Fibroblast of the aortic adventitia (primary cell): ENCODE measurements around the gene MED27. TPM values are rescaled to one million over a fixed set of nuclear protein-coding genes. Genes with fewer than 3 reads are reported as not detected.

Experiments
- DNase-seq: peaks from one replicate; pipeline ENCODE4 v3.0.0-alpha.2; 2010; ENCODE audit warnings: low read depth
- H3K4me3 ChIP-seq: 2 replicates; pipeline ENCODE4 v1.5.1; 2011; ENCODE audit warnings: low read depth, mild to moderate bottlenecking, control low read depth, low read length, moderate library complexity
- total RNA-seq: library from RNA; depleted of rRNA; stranded (reverse); fragments of >200 nt; gene quantifications from 2 replicates; pipeline ENCODE4 v1.2.3, GENCODE V29; 2012; ENCODE audit warnings: low replicate concordance
- TF ChIP-seq, protein P1 (sequence below): IDR thresholded peaks from 2 replicates; pipeline ENCODE4 v1.5.1; 2011; ENCODE audit warnings: mild to moderate bottlenecking, low read length, control low read depth, inconsistent platforms; ENCODE audit not compliant: insufficient read depth

Gene MED27
- total RNA-seq, 1 donor = 29.4 TPM

DNA sequence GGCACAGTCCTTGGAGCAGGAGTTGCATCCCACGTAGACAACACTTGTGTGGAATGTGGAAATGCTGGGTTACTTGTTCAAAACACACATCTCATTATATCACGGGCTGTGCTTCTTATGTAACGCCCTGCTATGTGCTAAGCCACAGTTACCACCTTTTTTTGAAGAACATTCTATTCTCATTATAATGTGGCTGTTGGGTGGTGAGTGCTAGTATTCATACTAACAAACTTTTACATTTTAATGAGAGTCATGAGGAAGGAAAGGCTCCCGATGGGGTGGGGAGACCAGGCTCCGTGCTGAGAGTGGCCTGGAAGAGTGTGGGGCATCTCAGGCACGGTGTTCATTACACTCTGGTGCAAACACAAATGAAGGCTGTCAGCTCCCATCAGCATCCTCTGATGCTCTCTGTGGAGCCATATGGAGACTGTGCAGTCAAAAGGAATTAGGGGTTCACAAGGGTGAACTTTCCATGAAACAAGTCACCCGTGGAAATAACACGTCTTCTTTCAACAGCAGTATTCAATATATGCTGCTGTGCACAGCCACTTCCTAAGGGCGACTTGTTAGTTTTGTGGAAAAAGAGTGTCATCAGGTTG, 186.7 kb downstream of the MED27 start:
- TF ChIP-seq, protein P1, sequence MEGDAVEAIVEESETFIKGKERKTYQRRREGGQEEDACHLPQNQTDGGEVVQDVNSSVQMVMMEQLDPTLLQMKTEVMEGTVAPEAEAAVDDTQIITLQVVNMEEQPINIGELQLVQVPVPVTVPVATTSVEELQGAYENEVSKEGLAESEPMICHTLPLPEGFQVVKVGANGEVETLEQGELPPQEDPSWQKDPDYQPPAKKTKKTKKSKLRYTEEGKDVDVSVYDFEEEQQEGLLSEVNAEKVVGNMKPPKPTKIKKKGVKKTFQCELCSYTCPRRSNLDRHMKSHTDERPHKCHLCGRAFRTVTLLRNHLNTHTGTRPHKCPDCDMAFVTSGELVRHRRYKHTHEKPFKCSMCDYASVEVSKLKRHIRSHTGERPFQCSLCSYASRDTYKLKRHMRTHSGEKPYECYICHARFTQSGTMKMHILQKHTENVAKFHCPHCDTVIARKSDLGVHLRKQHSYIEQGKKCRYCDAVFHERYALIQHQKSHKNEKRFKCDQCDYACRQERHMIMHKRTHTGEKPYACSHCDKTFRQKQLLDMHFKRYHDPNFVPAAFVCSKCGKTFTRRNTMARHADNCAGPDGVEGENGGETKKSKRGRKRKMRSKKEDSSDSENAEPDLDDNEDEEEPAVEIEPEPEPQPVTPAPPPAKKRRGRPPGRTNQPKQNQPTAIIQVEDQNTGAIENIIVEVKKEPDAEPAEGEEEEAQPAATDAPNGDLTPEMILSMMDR = no peak
- DNase-seq = no peak
- H3K4me3 ChIP-seq = no peak overlapping the region

DNA sequence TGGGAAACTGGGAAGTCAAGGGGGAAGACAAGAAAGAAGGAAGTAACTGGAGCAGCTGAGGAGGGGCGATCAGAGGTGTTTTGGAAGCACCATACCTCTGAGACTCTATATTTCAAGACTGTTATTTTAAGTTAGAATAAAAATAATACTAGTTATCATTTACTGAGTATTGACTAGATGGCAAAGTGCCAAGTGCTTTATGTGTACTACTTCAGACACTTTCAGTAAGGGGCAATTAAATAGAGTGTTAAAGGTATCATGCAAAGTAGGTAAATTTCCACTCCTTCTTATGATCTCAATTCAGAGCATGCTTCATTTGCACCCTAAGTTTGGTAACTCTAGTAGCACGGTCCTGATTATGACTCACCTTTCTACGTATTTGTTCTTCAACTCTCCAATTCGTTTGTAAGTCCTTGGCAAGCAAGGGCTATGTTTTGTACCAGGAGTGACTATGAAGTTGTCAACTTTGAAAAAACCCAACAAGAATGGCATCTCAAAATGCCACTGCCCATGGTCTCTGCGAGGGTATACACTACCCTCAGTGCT, 187.4 kb downstream of the MED27 start:
- TF ChIP-seq, protein P1 = no peak
- no peak overlapping the region for H3K4me3 ChIP-seq
- DNase-seq = no peak

DNA sequence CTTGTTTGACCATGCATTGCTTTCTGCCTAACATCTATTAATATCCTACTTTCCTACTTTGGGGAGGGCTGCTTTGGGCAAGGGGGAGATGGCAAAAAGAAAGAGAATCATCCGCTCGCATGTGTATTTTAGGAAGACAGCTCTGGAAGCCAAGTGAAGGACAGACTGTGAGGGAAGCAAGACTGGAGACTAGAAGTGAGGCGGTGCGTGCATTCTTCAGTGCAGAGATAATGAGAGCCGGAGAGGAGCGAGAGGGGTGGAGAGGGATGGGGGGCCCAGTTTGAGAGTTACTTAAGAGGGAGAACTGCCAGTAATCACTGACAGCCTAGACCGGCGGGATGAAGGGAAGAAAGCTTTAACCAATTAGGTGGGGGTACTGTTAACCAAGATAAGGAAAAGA, 188.1 kb downstream of the MED27 start:
- H3K4me3 ChIP-seq = no peak overlapping the region
- TF ChIP-seq, protein P1 = no peak
- no peak for DNase-seq

GRCh38 chr9:131889437-131890251, 190.0 kb downstream of the MED27 start:
- TF ChIP-seq, protein P1 = no peak
- DNase-seq = peak; percentile 14
- H3K4me3 ChIP-seq = no peak overlapping the region

DNA sequence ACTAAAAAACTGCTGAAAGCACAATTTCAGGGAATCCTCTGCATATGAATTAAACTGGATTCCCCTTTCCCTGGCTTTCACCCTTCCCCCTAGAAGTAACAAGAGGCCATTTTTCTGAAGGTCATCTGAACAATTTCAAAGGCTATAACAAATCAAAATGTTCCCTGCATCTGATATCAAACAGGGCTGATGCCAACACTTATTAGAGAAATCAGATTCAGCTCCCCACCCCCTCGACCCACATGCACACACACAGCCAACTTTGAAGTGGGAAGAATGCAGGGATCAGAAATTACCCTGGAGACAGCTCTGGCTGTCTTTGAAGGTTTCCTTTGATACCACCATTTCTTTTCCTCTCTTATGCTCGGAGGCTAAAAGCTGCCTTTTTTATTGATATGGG, 190.7 kb downstream of the MED27 start:
- H3K4me3 ChIP-seq = no peak overlapping the region
- DNase-seq = no peak
- TF ChIP-seq, protein P1 = no peak

- no peak for DNase-seq
- no peak overlapping the region for H3K4me3 ChIP-seq
- TF ChIP-seq, protein P1 = no peak
Measured at GRCh38 chr9:131887680-131888079, 192.0 kb downstream of the MED27 start.
